Esophagus squamous epithelium (tissue), 5 donors: Measurements from ENCODE around the gene NUP210. TPM values are rescaled to one million over a fixed set of nuclear protein-coding genes. Genes with fewer than 3 reads are reported as not detected.

Source experiments
- DNase-seq: peaks from one replicate; lab custom pipeline; 2025; lab: John Stamatoyannopoulos, UW
- H3K27ac ChIP-seq, 4 donors: fragments of 200-600 bp; sonication (generic); one replicate each; pipeline ENCODE4 v1.5.1; 2016 to 2019; ENCODE audit warnings: mild to moderate bottlenecking in 1 of 4
- H3K27me3 ChIP-seq, 4 donors: fragments of 200-600 bp; sonication (generic); 1 replicate in 3 of 4; 2 replicates in 1 of 4; pipeline versions ENCODE4 v1.5.1 to v1.6.0; 2017 to 2021; ENCODE audit warnings: antibody characterized with exemption in 1 of 4
- H3K36me3 ChIP-seq, 3 donors: fragments of 200-600 bp; sonication (generic); one replicate each; pipeline ENCODE4 v1.5.1; 2016 to 2019
- H3K4me1 ChIP-seq, 3 donors: fragments of 200-600 bp; sonication (generic); one replicate each; pipeline ENCODE4 v1.5.1; 2017 to 2019
- H3K4me3 ChIP-seq, 4 donors: fragments of 200-600 bp; sonication (generic); 1 replicate in 3 of 4; 2 replicates in 1 of 4; pipeline ENCODE4 v1.5.1; 2016 to 2019; ENCODE audit warnings: mild to moderate bottlenecking in 2 of 4, moderate library complexity in 1 of 4
- H3K9me3 ChIP-seq, 3 donors: fragments of 200-600 bp; sonication (generic); one replicate each; pipeline ENCODE4 v1.5.1; 2016 to 2019
- CTCF ChIP-seq, 6 experiments: fragments of 450-650 bp in 4 of 6; fragments of 200-600 bp in 2 of 6; sonication (generic) in 2 of 6; IDR thresholded peaks; one replicate each; pipeline ENCODE4 v1.5.1; 2016 to 2019; ENCODE audit warnings: antibody characterized with exemption in 6 of 6, mild to moderate bottlenecking in 4 of 6, moderate library complexity in 4 of 6
- POLR2A ChIP-seq, 4 donors: fragments of 450-650 bp; IDR thresholded peaks; one replicate each; pipeline ENCODE4 v1.6.1; 2017; ENCODE audit warnings: antibody characterized with exemption in 4 of 4, mild to moderate bottlenecking in 4 of 4, moderate library complexity in 3 of 4
- WGBS, 2 donors: methylation state at CpG; one replicate each; pipeline ENCODE4 v1.1.5; 2018; 5-methylcytosine and 5-hydroxymethylcytosine counted together
- intact Hi-C: fragments of 100-400 bp; cut with DNase I; formaldehyde crosslinking; loops from one replicate; pipeline ENCODE4 v1.15.0; 2022
- total RNA-seq, 4 donors: library from RNA; depleted of rRNA; stranded (reverse); fragments of >200 nt; gene quantifications; one replicate each; pipeline ENCODE4 v1.1.0, GENCODE V29; 2016
- donor health status: DM: yes; HTN: yes; CAD: no.

The NUP210 gene
- total RNA-seq, 4 donors from 2014 or later: 7.2 to 14.5 (median 9.4) TPM

DNA sequence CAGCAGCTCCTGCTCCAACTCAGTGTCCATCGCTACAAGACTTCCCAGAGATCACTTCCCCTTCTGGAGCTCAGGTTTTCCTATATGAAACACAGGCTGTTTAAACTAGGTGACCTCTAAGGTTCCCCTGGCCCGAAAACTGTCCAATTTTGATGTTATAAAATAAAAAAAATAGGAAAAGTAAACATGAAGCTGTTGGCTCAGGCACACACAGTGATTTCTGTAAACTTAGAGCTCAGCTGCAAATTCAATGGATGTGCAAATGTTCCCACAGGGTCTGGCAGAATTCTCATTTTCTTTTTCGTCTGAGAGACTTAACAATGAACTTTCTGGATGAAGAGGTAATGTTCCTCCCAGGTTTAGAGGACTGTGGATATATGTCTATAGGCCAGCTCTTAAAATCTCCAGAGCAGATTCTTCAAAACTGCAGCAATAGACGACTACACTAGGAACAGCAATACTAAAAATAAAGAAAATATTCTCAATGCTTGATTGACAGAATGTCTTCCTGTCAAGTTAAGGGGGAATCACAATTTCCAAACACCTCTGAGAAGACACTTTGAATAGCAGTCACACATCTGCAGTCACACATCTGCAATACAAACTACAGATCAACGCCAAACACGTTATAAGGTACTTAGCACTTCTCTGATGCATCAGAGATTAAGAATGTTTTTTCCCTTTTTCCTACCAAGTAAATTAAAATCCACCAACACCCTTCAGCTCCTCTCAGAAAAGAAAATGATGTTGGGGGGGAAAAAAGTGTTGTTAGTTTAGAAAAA is 2.8 kb downstream of the NUP210 start:
- no peak overlapping the region for H3K4me3 ChIP-seq
- 56 to 62% methylated on average over 6 of the region's 6 CpGs for WGBS, 2 donors
- H3K27me3 ChIP-seq: peaks cover 0 to 19% (median 0%) of the 10 kb centered on the region in 4 donors
- no peak overlapping the region for H3K27ac ChIP-seq
- H3K36me3 ChIP-seq: no peaks in the 10 kb centered on the region
- peaks cover 12 to 74% (median 22%) of the 10 kb centered on the region in 3 donors for H3K4me1 ChIP-seq
- DNase-seq: no peak
- TF ChIP-seq CTCF (IDR thresholded peaks at IDR 0.05): no peak
- TF ChIP-seq POLR2A (IDR thresholded peaks at IDR 0.05): no peak
- intact Hi-C loops: no loop called here
- H3K9me3 ChIP-seq: no peaks in the 10 kb centered on the region

GRCh38 chr3:13415997-13416793 is 3.9 kb downstream of the NUP210 start:
- 61 to 67% methylated on average over 2 to 3 of the region's 9 CpGs for WGBS, 2 donors

DNA sequence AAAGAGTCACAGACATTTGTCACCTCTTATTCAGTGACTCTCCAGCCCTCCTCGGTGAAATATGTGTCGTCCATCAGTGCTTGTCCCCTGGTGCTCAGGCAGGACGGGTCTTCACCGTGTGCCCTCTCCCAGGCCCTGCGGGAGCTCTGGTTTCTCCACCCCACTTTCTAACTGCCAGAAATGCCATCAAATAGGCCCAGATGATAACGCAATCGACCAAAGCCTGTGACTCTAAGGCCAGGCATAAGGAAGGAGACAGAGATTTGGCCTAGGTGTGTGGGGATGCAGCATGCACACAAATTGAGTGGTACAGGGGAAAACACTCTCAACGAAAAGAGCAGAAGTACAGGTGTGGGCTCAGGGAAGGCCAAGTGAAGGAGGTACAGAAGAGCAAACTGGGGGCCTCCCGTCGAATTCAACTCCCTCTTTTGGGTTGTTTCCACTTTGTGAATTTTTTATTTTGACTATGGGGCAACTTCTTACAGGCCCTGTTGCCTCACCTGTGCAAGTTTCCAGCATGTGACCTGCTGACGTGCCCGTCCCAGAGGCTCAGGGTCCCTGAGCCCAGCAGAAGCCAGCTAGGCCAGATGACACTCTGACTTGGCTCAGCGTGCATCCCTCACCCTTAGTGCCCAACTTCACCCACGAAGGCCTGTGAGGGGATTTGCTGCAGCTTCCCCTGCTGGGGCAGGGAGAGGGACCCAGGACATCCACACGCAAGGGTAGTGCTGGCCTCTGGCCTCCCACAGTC is 4.7 kb downstream of the NUP210 start:
- TF ChIP-seq POLR2A (IDR thresholded peaks at IDR 0.05): no peak
- TF ChIP-seq CTCF (IDR thresholded peaks at IDR 0.05): no peak
- intact Hi-C loops: no loop called here
- H3K4me1 ChIP-seq: peaks cover 12 to 64% (median 22%) of the 10 kb centered on the region in 3 donors
- WGBS, 2 donors: 70 to 73% methylated on average over 6 to 10 of the region's 15 CpGs
- DNase-seq: no peak
- H3K9me3 ChIP-seq: no peaks in the 10 kb centered on the region
- peaks cover 0 to 14% (median 0%) of the 10 kb centered on the region in 4 donors for H3K27me3 ChIP-seq
- no peaks in the 10 kb centered on the region for H3K36me3 ChIP-seq
- H3K27ac ChIP-seq: peak overlapping the region in 2 of 4 donors; percentile 2 to 42
- H3K4me3 ChIP-seq: no peak overlapping the region

More at GRCh38 chr3:13415997-13416793, 3.9 kb downstream of the NUP210 start:
- H3K27me3 ChIP-seq: peaks cover 0 to 19% (median 0%) of the 10 kb centered on the region in 4 donors
- H3K4me1 ChIP-seq: peaks cover 12 to 71% (median 22%) of the 10 kb centered on the region in 3 donors
- H3K36me3 ChIP-seq: no peaks in the 10 kb centered on the region
- no peak for DNase-seq
- peak overlapping the region in 1 of 4 donors; percentile 2 for H3K27ac ChIP-seq
- no peak overlapping the region for H3K4me3 ChIP-seq
- no peaks in the 10 kb centered on the region for H3K9me3 ChIP-seq
- intact Hi-C loops: no loop called here
- TF ChIP-seq CTCF (IDR thresholded peaks at IDR 0.05) (peak in 1 of 6 experiments; percentile 9), POLR2A (IDR thresholded peaks at IDR 0.05) (no peak)

GRCh38 chr3:13414040-13414729 is 5.9 kb downstream of the NUP210 start:
- peak in 1 of 6 experiments; percentile 12 for TF ChIP-seq CTCF (IDR thresholded peaks at IDR 0.05)
- peak in 1 of 4 donors; percentile 18 for TF ChIP-seq POLR2A (IDR thresholded peaks at IDR 0.05)
- Histone ChIP-seq H3K9me3 (no peaks in the 10 kb centered on the region), H3K36me3 (no peaks in the 10 kb centered on the region), H3K4me3 (no peak overlapping the region), H3K27me3 (peaks cover 0 to 4% (median 0%) of the 10 kb centered on the region in 4 donors), H3K4me1 (peaks cover 9 to 54% (median 20%) of the 10 kb centered on the region in 3 donors), H3K27ac (peak overlapping the region in 2 of 4 donors; percentile 42 to 76)
- WGBS, 2 donors: 66 to 78% methylated on average over 12 to 13 of the region's 14 CpGs
- peak; percentile 53 for DNase-seq
- intact Hi-C loops: no loop called here
